Stimulated activated naive CD8-positive, alpha-beta T cell treated with anti-CD3 and anti-CD28 coated beads, Interleukin-15, amount 100 ng/mL, for 72 hours (primary cell): Measurements from ENCODE around the gene ADSS1.

Experiments
- ATAC-seq: fragments of 150-1000 bp; cut with Tn5 transposase; 2 replicates; pipeline ENCODE4 v1.10.0; 2021; ENCODE audit warnings: mild to moderate bottlenecking, moderate library complexity
- DNase-seq, 2 donors: peaks; one replicate each; pipeline ENCODE4 v3.0.0; 2021 to 2022
- H3K27ac Mint-ChIP-seq, 2 donors: one replicate each; pipeline ENCODE4 v1.8.0; 2022; ENCODE audit warnings: mild to moderate bottlenecking in 2 of 2, mixed read lengths in 2 of 2, moderate library complexity in 2 of 2
- H3K27me3 Mint-ChIP-seq: one replicate; pipeline ENCODE4 v1.8.0; 2022; ENCODE audit warnings: mixed read lengths
- H3K4me1 Mint-ChIP-seq: one replicate; pipeline ENCODE4 v1.8.0; 2022; ENCODE audit warnings: mild to moderate bottlenecking, mixed read lengths
- H3K4me3 Mint-ChIP-seq, 2 donors: one replicate each; pipeline ENCODE4 v1.8.0; 2022; ENCODE audit warnings: mild to moderate bottlenecking in 2 of 2, mixed read lengths in 2 of 2, moderate library complexity in 1 of 2
- H3K9me3 Mint-ChIP-seq, 2 donors: one replicate each; pipeline ENCODE4 v1.8.0; 2022; ENCODE audit warnings: mixed read lengths in 2 of 2

The ADSS1 gene

GRCh38 chr14:104693482-104694431, 30.3 kb upstream of the ADSS1 start:
- ATAC-seq: no peak
- H3K4me1 Mint-ChIP-seq: peaks cover 70% of the 10 kb centered on the region
- H3K4me3 Mint-ChIP-seq: peak overlapping the region; percentile 63 to 79
- DNase-seq: no peak
- H3K27me3 Mint-ChIP-seq: no peaks in the 10 kb centered on the region
- H3K27ac Mint-ChIP-seq: peak overlapping the region; percentile 97
- no peaks in the 10 kb centered on the region for H3K9me3 Mint-ChIP-seq

GRCh38 chr14:104694475-104694950, 29.5 kb upstream of the ADSS1 start:
- ATAC-seq: no peak
- peak overlapping the region; percentile 63 to 79 for H3K4me3 Mint-ChIP-seq
- H3K27ac Mint-ChIP-seq: peak overlapping the region; percentile 97
- H3K4me1 Mint-ChIP-seq: peaks cover 74% of the 10 kb centered on the region
- no peaks in the 10 kb centered on the region for H3K27me3 Mint-ChIP-seq
- H3K9me3 Mint-ChIP-seq: no peaks in the 10 kb centered on the region
- DNase-seq: no peak

- H3K9me3 Mint-ChIP-seq: no peaks in the 10 kb centered on the region
- H3K27me3 Mint-ChIP-seq: no peaks in the 10 kb centered on the region
- peaks cover 73% of the 10 kb centered on the region for H3K4me1 Mint-ChIP-seq
- H3K4me3 Mint-ChIP-seq: peak overlapping the region; percentile 64 to 79
- peak overlapping the region; percentile 97 for H3K27ac Mint-ChIP-seq
- ATAC-seq (peak; percentile 83), DNase-seq (peak; percentile 41 to 65)
Observed at GRCh38 chr14:104694991-104695659, 28.9 kb upstream of the ADSS1 start.

- no peaks in the 10 kb centered on the region for H3K9me3 Mint-ChIP-seq
- ATAC-seq: no peak
Observed at GRCh38 chr14:104695660-104696000, 28.4 kb upstream of the ADSS1 start.

GRCh38 chr14:104696671-104697316, 27.2 kb upstream of the ADSS1 start:
- Mint-ChIP-seq H3K4me1 (peaks cover 61% of the 10 kb centered on the region), H3K9me3 (no peaks in the 10 kb centered on the region), H3K4me3 (no peak overlapping the region), H3K27me3 (no peaks in the 10 kb centered on the region), H3K27ac (peak overlapping the region in 1 of 2 donors; percentile 97)
- ATAC-seq: no peak
- DNase-seq: no peak

More at GRCh38 chr14:104695660-104696000, 28.4 kb upstream of the ADSS1 start:
- H3K27me3 Mint-ChIP-seq: no peaks in the 10 kb centered on the region
- H3K4me1 Mint-ChIP-seq: peaks cover 71% of the 10 kb centered on the region
- DNase-seq: no peak
- H3K4me3 Mint-ChIP-seq: peak overlapping the region; percentile 64 to 71
- peak overlapping the region; percentile 97 for H3K27ac Mint-ChIP-seq

GRCh38 chr14:104697317-104697703, 26.7 kb upstream of the ADSS1 start:
- H3K4me1 Mint-ChIP-seq: peaks cover 56% of the 10 kb centered on the region
- H3K27me3 Mint-ChIP-seq: no peaks in the 10 kb centered on the region
- DNase-seq: no peak
- ATAC-seq: no peak
- no peak overlapping the region for H3K4me3 Mint-ChIP-seq
- H3K9me3 Mint-ChIP-seq: no peaks in the 10 kb centered on the region
- H3K27ac Mint-ChIP-seq: no peak overlapping the region

- H3K4me1 Mint-ChIP-seq: peaks cover 49% of the 10 kb centered on the region
- no peaks in the 10 kb centered on the region for H3K9me3 Mint-ChIP-seq
- H3K27ac Mint-ChIP-seq: peak overlapping the region; percentile 27 to 82
- H3K27me3 Mint-ChIP-seq: no peaks in the 10 kb centered on the region
- no peak for ATAC-seq
- H3K4me3 Mint-ChIP-seq: no peak overlapping the region
- DNase-seq: no peak
Observed at GRCh38 chr14:104697892-104698583, 26.0 kb upstream of the ADSS1 start.

GRCh38 chr14:104698688-104699425, 25.2 kb upstream of the ADSS1 start:
- peak overlapping the region in 1 of 2 donors; percentile 27 for H3K27ac Mint-ChIP-seq
- no peaks in the 10 kb centered on the region for H3K27me3 Mint-ChIP-seq
- H3K9me3 Mint-ChIP-seq: no peaks in the 10 kb centered on the region
- ATAC-seq (no peak), DNase-seq (no peak)
- no peak overlapping the region for H3K4me3 Mint-ChIP-seq
- peaks cover 41% of the 10 kb centered on the region for H3K4me1 Mint-ChIP-seq

GRCh38 chr14:104699426-104699748, 24.6 kb upstream of the ADSS1 start:
- no peaks in the 10 kb centered on the region for H3K27me3 Mint-ChIP-seq
- ATAC-seq: no peak
- H3K4me3 Mint-ChIP-seq: no peak overlapping the region
- H3K9me3 Mint-ChIP-seq: no peaks in the 10 kb centered on the region
- no peak for DNase-seq
- peaks cover 36% of the 10 kb centered on the region for H3K4me1 Mint-ChIP-seq
- H3K27ac Mint-ChIP-seq: no peak overlapping the region

GRCh38 chr14:104700225-104700651, 23.8 kb upstream of the ADSS1 start:
- H3K4me1 Mint-ChIP-seq: peaks cover 27% of the 10 kb centered on the region
- no peak for DNase-seq
- H3K9me3 Mint-ChIP-seq: no peaks in the 10 kb centered on the region
- no peak overlapping the region for H3K4me3 Mint-ChIP-seq
- no peak overlapping the region for H3K27ac Mint-ChIP-seq
- no peaks in the 10 kb centered on the region for H3K27me3 Mint-ChIP-seq
- no peak for ATAC-seq

GRCh38 chr14:104700747-104701217, 23.2 kb upstream of the ADSS1 start:
- Mint-ChIP-seq H3K4me1 (peaks cover 22% of the 10 kb centered on the region), H3K27ac (no peak overlapping the region), H3K4me3 (no peak overlapping the region), H3K27me3 (no peaks in the 10 kb centered on the region), H3K9me3 (no peaks in the 10 kb centered on the region)
- DNase-seq (no peak), ATAC-seq (no peak)

GRCh38 chr14:104701383-104702076, 22.5 kb upstream of the ADSS1 start:
- H3K27me3 Mint-ChIP-seq: no peaks in the 10 kb centered on the region
- no peak overlapping the region for H3K27ac Mint-ChIP-seq
- H3K4me3 Mint-ChIP-seq: no peak overlapping the region
- H3K9me3 Mint-ChIP-seq: no peaks in the 10 kb centered on the region
- ATAC-seq (no peak), DNase-seq (no peak)
- peaks cover 15% of the 10 kb centered on the region for H3K4me1 Mint-ChIP-seq

GRCh38 chr14:104702106-104702505, 21.9 kb upstream of the ADSS1 start:
- DNase-seq: no peak
- Mint-ChIP-seq H3K4me3 (no peak overlapping the region), H3K27ac (no peak overlapping the region), H3K27me3 (no peaks in the 10 kb centered on the region), H3K4me1 (peaks cover 13% of the 10 kb centered on the region), H3K9me3 (no peaks in the 10 kb centered on the region)
- ATAC-seq: no peak

GRCh38 chr14:104702673-104703072, 21.4 kb upstream of the ADSS1 start:
- DNase-seq (no peak), ATAC-seq (no peak)
- H3K9me3 Mint-ChIP-seq: no peaks in the 10 kb centered on the region
- H3K27ac Mint-ChIP-seq: no peak overlapping the region
- peaks cover 13% of the 10 kb centered on the region for H3K4me1 Mint-ChIP-seq
- H3K4me3 Mint-ChIP-seq: no peak overlapping the region
- no peaks in the 10 kb centered on the region for H3K27me3 Mint-ChIP-seq
